Thyroid gland (tissue), 4 donors: ENCODE measurements around the gene TOM1L2. TPM values are rescaled to one million over a fixed set of nuclear protein-coding genes. Genes with fewer than 3 reads are reported as not detected.

Experiments used
- DNase-seq, 2 donors: peaks; one replicate each; pipeline ENCODE4 v3.0.0-alpha.2; 2019
- H3K27ac ChIP-seq, 3 donors: fragments of 200-600 bp; sonication (generic); 1 replicate in 2 of 3; 2 replicates in 1 of 3; pipeline ENCODE4 v1.5.1; 2016 to 2019; ENCODE audit warnings: mild to moderate bottlenecking in 1 of 3, moderate library complexity in 1 of 3
- H3K27me3 ChIP-seq: fragments of 200-600 bp; sonication (generic); one replicate; pipeline ENCODE4 v1.5.1; 2019
- H3K36me3 ChIP-seq, 2 donors: fragments of 200-600 bp; sonication (generic); one replicate each; pipeline ENCODE4 v1.5.1; 2016 to 2019
- H3K4me1 ChIP-seq, 2 donors: fragments of 200-600 bp; sonication (generic); one replicate each; pipeline ENCODE4 v1.5.1; 2017 to 2019
- H3K4me3 ChIP-seq, 3 donors: fragments of 200-600 bp; sonication (generic); replicated peaks in 1 of 3; 1 replicate in 2 of 3; 2 replicates in 1 of 3; pipeline ENCODE4 v1.5.1; 2016; ENCODE audit warnings: mild to moderate bottlenecking in 1 of 3
- H3K9me3 ChIP-seq: fragments of 200-600 bp; sonication (generic); one replicate; pipeline ENCODE4 v1.5.1; 2017
- POLR2A ChIP-seq, 2 donors: fragments of 450-650 bp; IDR thresholded peaks; one replicate each; pipeline ENCODE4 v1.6.1; 2017; ENCODE audit warnings: antibody characterized with exemption in 2 of 2, mild to moderate bottlenecking in 2 of 2, moderate library complexity in 1 of 2
- WGBS, 2 donors: methylation state at CpG; one replicate each; pipeline ENCODE4 v1.1.5; 2017; 5-methylcytosine and 5-hydroxymethylcytosine counted together
- intact Hi-C: fragments of 100-400 bp; cut with DNase I; formaldehyde crosslinking; loops from one replicate; pipeline ENCODE4 v1.15.1; 2023
- total RNA-seq, 4 donors: library from RNA; depleted of rRNA; stranded (reverse); fragments of >200 nt; gene quantifications; one replicate each; pipeline ENCODE4 v1.2.3, GENCODE V29; 2016
- TF ChIP-seq, protein P1 (sequence below), 6 experiments: fragments of 200-600 bp in 3 of 6; fragments of 450-650 bp in 3 of 6; sonication (generic) in 3 of 6; IDR thresholded peaks; one replicate each; pipeline ENCODE4 v1.5.1; 2016 to 2019; ENCODE audit warnings: antibody characterized with exemption in 6 of 6, mild to moderate bottlenecking in 2 of 6, inconsistent platforms in 1 of 6, moderate library complexity in 1 of 6

TOM1L2 gene
- total RNA-seq, 4 donors from 2014 or later = 138 to 881 (median 257) TPM

- TF ChIP-seq POLR2A (IDR thresholded peaks at IDR 0.05) = no peak
- TF ChIP-seq, protein P1, sequence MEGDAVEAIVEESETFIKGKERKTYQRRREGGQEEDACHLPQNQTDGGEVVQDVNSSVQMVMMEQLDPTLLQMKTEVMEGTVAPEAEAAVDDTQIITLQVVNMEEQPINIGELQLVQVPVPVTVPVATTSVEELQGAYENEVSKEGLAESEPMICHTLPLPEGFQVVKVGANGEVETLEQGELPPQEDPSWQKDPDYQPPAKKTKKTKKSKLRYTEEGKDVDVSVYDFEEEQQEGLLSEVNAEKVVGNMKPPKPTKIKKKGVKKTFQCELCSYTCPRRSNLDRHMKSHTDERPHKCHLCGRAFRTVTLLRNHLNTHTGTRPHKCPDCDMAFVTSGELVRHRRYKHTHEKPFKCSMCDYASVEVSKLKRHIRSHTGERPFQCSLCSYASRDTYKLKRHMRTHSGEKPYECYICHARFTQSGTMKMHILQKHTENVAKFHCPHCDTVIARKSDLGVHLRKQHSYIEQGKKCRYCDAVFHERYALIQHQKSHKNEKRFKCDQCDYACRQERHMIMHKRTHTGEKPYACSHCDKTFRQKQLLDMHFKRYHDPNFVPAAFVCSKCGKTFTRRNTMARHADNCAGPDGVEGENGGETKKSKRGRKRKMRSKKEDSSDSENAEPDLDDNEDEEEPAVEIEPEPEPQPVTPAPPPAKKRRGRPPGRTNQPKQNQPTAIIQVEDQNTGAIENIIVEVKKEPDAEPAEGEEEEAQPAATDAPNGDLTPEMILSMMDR (IDR thresholded peaks at IDR 0.05) = no peak
- no peaks in the 10 kb centered on the region for H3K27me3 ChIP-seq
- H3K4me3 ChIP-seq = no peak overlapping the region
- H3K36me3 ChIP-seq = no peaks in the 10 kb centered on the region
- WGBS, 2 donors = 94 to 96% methylated on average over 9 of the region's 9 CpGs
- H3K27ac ChIP-seq = no peak overlapping the region
- H3K4me1 ChIP-seq = no peaks in the 10 kb centered on the region
- DNase-seq = no peak
- H3K9me3 ChIP-seq = no peaks in the 10 kb centered on the region
- intact Hi-C loops = no loop called here
Observed at GRCh38 chr17:17982801-17983200, 10.6 kb upstream of the TOM1L2 start.

DNA sequence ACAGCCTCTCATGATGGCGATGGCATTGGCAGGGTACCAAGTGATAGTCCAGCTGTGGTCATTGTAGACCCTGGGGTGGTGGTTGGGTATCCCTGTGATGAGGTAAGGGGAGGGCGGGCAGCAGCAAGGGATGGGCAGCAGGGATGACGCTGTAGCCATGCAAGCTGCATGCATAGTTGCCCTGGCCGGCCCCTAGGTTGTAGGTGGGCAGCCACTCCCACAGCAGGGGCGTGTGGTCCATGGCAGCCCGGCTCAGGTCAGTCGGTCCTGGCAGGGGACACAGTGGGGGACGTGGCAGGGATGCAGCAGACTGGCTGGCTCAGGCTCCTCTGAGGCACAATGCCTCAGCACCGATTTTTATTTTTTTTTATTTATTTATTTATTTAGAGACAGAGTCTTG, 9.1 kb upstream of the TOM1L2 start:
- Histone ChIP-seq H3K9me3 (no peaks in the 10 kb centered on the region), H3K4me1 (no peaks in the 10 kb centered on the region), H3K4me3 (no peak overlapping the region), H3K27me3 (no peaks in the 10 kb centered on the region), H3K36me3 (no peaks in the 10 kb centered on the region), H3K27ac (no peak overlapping the region)
- intact Hi-C loops = no loop called here
- TF ChIP-seq, protein P1 (IDR thresholded peaks at IDR 0.05) = no peak
- TF ChIP-seq POLR2A (IDR thresholded peaks at IDR 0.05) = no peak
- 81 to 90% methylated on average over 3 to 9 of the region's 9 CpGs for WGBS, 2 donors
- no peak for DNase-seq

DNA sequence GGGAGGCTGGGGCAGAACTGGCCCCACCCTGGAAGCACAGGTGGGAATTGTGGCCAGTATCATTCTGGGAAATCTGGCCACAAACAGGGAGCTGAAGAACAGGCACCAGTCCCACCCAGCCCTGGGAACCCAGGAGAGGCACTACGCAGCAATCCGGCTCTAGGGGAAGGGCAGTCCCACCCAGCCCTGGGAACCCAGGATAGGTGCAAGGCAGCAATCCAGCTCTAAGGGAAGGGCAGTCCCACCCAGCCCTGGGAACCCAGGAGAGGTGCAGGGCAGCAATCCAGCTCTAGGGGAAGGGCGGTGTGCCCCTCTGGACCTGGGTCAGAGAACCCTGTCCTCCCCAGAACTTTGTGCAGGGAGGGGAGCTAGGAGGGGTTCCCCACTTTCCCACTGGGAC, 7.6 kb upstream of the TOM1L2 start:
- TF ChIP-seq, protein P1 (IDR thresholded peaks at IDR 0.05) = no peak
- no peak for TF ChIP-seq POLR2A (IDR thresholded peaks at IDR 0.05)
- Histone ChIP-seq H3K27me3 (no peaks in the 10 kb centered on the region), H3K27ac (no peak overlapping the region), H3K36me3 (no peaks in the 10 kb centered on the region), H3K4me3 (no peak overlapping the region), H3K4me1 (no peaks in the 10 kb centered on the region), H3K9me3 (no peaks in the 10 kb centered on the region)
- intact Hi-C loops = loop anchor here (10.0 kb wide), 2 partner anchors 55 to 75 kb away; partner anchors contain the start of genes ATPAF2 and GID4
- DNase-seq = no peak
- WGBS, 2 donors = 93 to 100% methylated on average over 1 to 3 of the region's 3 CpGs

GRCh38 chr17:17978481-17979424, 6.6 kb upstream of the TOM1L2 start:
- H3K36me3 ChIP-seq = no peaks in the 10 kb centered on the region
- WGBS, 2 donors = 88 to 97% methylated on average over 8 to 11 of the region's 14 CpGs
- TF ChIP-seq POLR2A (IDR thresholded peaks at IDR 0.05) = no peak
- TF ChIP-seq, protein P1 (IDR thresholded peaks at IDR 0.05) = no peak
- intact Hi-C loops = loop anchor here (10.0 kb wide), 2 partner anchors 56 to 74 kb away; partner anchors contain the start of genes ATPAF2 and GID4
- no peak overlapping the region for H3K27ac ChIP-seq
- no peak for DNase-seq
- no peaks in the 10 kb centered on the region for H3K27me3 ChIP-seq
- peaks cover under 1% of the 10 kb centered on the region in 2 donors for H3K4me1 ChIP-seq
- no peaks in the 10 kb centered on the region for H3K9me3 ChIP-seq
- H3K4me3 ChIP-seq = no peak overlapping the region
